Measurements from ENCODE around the gene LONP1. TPM values are rescaled to one million over a fixed set of nuclear protein-coding genes. Genes with fewer than 3 reads are reported as not detected.

Gene LONP1
- total and polyA plus RNA-seq, 10 donors = 29.2 to 65.8 (median 46.1) TPM

- DNase-seq = no peak
- no peaks in the 10 kb centered on the region for H3K27me3 ChIP-seq (replicated peaks in 1 of 7)
Observed at GRCh38 chr19:5684694-5685430, 35.1 kb downstream of the LONP1 start.

GRCh38 chr19:5683177-5683886 lies 36.6 kb downstream of the LONP1 start:
- intact Hi-C loops (cut with DNase I; ENCODE audit: low total_unique reads) = no loop called here
- DNase-seq = no peak
- no peaks in the 10 kb centered on the region for H3K9me3 ChIP-seq
- peaks cover 19 to 55% (median 39%) of the 10 kb centered on the region in 6 donors for H3K4me1 ChIP-seq
- no peak overlapping the region for H3K4me3 ChIP-seq
- TF ChIP-seq POLR2AphosphoS5 (IDR thresholded peaks at IDR 0.05) (no peak), CTCF (IDR thresholded peaks at IDR 0.05 in 8 of 11, conservative IDR thresholded peaks at IDR 0.05 in 3 of 11) (no peak), POLR2A (IDR thresholded peaks at IDR 0.05) (no peak)
- no peaks in the 10 kb centered on the region for H3K27me3 ChIP-seq (replicated peaks in 1 of 7)
- H3K36me3 ChIP-seq = peaks cover 0 to 6% (median under 1%) of the 10 kb centered on the region in 6 donors
- no peak overlapping the region for H3K27ac ChIP-seq
- 91 to 95% (median 92%) methylated on average over 10 of the region's 10 CpGs for WGBS, 5 donors

More at GRCh38 chr19:5684694-5685430, 35.1 kb downstream of the LONP1 start:
- no peak for TF ChIP-seq POLR2AphosphoS5 (IDR thresholded peaks at IDR 0.05)
- no peak for TF ChIP-seq CTCF (IDR thresholded peaks at IDR 0.05 in 8 of 11, conservative IDR thresholded peaks at IDR 0.05 in 3 of 11)
- no peak for TF ChIP-seq POLR2A (IDR thresholded peaks at IDR 0.05)
- intact Hi-C loops (cut with DNase I; ENCODE audit: low total_unique reads) = no loop called here
- 83 to 91% (median 86%) methylated on average over 15 to 22 of the region's 22 CpGs for WGBS, 5 donors
- H3K4me3 ChIP-seq = no peak overlapping the region
- H3K27ac ChIP-seq = no peak overlapping the region
- no peaks in the 10 kb centered on the region for H3K9me3 ChIP-seq
- peaks cover 12 to 54% (median 33%) of the 10 kb centered on the region in 6 donors for H3K4me1 ChIP-seq
- no peaks in the 10 kb centered on the region for H3K36me3 ChIP-seq

DNA sequence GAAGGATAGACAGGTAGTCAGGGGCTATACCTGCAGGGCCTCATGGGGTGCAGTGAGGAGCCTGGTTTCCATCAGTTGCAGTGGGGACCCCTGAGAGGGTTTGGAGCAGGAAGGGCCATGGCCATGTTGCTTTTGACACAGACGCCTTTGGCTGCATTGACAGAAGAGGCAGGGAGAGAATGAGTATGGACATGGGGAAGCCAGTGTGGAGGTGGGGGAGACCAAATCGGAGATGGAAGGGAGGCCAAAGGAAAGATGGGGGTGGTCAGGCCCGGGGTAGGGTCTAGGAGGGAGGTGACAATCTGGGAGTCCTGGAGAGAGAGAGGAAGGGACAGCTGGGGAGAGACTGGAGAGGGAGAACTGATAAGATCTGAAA lies 37.9 kb downstream of the LONP1 start:
- DNase-seq = no peak
- Histone ChIP-seq H3K27me3 (replicated peaks in 1 of 7) (no peaks in the 10 kb centered on the region), H3K4me1 (peaks cover 14 to 47% (median 30%) of the 10 kb centered on the region in 6 donors), H3K4me3 (no peak overlapping the region), H3K36me3 (peaks cover 0 to 16% (median 6%) of the 10 kb centered on the region in 6 donors), H3K27ac (no peak overlapping the region), H3K9me3 (no peaks in the 10 kb centered on the region)
- 86 to 94% (median 89%) methylated on average over 3 of the region's 3 CpGs for whole genome bisulfite sequencing, 5 donors
- intact Hi-C loops (cut with DNase I; ENCODE audit: low total_unique reads) = no loop called here
- TF ChIP-seq CTCF (IDR thresholded peaks at IDR 0.05 in 8 of 11, conservative IDR thresholded peaks at IDR 0.05 in 3 of 11) (no peak), POLR2AphosphoS5 (IDR thresholded peaks at IDR 0.05) (no peak), POLR2A (IDR thresholded peaks at IDR 0.05) (no peak)
